GM18519 (cell line): ENCODE measurements around the gene ASF1B.
"Not testable (repeated sequence)": the region's sequence is repeated elsewhere in the genome, so short reads cannot be mapped to it uniquely, and the experiment has no call there.

Experiments
- ATAC-seq: cut with Tn5 transposase; IDR thresholded peaks from one replicate; pipeline ENCODE4 v1.9.1; 2021; ENCODE audit warnings: mild to moderate bottlenecking, moderate library complexity; ENCODE audit not compliant: unreplicated experiment, low FRiP score

ASF1B gene

DNA sequence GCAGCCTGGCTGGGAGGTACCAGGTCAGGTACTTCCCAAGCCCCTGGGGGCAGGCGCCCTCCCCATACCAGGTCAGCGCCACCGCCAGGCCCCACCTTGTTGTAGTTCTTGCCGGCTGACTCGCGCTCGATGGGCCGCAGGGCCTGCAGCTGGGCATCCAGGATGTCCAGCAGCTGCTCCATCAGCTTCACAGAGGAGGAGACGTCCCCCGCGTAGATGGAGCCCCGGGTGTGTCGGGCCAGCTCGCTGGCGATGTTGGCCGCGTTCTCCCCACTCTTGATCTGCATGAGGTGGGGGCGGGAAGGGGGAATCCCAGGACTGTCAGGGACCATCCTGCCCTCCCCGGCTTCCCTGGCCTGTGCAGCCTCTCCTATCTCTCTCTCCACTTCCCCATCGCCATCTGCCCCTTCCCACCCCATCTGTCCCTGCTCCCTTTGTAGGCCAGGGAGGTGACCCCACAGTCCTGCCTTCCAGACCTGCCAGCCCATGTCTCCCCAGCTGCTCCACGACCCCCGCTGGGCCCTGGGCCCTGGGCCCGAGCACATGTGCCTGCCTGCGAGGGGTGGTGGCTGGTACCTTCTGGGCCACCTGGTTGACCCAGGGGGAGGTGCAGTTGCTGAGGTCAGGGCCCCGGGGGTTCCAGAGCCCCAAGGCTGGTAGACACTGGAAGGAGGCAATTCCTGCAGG is 23.8 kb upstream of the ASF1B start:
- no peak for ATAC-seq

DNA sequence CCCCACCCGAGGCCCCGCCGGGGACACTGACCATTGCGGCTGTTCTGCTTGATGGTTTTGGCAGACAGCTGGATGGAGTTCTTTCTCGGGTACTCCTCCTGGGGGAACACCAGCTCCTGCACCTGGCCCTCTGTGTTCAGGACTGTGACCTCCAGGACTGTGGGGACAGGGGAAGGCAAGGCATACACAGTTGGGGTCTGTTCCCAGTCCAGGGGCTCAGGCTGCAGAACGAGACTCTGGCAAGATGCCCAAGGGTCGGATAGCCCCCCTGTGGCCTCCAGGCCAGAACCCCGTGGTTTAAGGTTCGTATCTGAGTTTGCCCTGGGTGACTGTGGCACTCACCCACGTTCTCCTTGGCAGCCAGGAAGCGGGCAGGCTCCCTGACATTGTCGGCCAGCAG is 22.7 kb upstream of the ASF1B start:
- ATAC-seq, result no peak

DNA sequence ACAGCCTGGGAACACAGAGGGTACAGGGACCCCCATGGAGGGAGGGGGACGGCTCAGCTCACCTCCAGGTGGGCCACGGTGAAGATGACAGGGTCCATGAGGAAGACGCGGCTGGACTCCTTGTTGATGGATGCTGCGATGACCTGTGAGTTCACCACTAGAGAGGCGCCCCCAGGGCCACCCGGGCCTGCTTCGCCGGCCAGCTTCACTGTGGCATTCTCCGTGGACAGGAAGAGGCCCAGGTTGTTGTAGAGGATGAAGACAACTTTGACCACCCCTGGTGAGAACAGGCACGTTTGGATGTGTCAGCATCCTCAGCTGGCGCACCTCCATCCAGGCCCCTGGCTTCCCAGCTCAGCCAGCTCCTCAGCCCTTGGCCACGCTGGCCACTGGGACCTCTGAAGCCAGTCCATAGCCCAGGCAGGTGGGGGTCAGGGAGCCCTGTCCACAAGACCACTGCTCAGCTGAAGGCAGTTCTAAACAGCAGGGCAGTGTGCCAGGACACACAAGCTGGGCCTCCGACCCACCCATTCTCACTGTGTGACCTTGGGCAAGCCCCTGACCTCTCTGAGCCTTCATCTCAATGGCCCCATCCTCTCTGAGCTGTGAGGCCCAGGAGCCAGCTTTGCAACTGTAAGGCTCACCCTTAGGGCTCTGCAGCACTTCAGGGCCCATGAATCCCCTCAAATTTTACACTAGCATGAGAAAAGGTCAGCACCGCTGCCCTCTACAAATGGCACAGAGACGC is 22.1 kb upstream of the ASF1B start:
- no peak for ATAC-seq

DNA sequence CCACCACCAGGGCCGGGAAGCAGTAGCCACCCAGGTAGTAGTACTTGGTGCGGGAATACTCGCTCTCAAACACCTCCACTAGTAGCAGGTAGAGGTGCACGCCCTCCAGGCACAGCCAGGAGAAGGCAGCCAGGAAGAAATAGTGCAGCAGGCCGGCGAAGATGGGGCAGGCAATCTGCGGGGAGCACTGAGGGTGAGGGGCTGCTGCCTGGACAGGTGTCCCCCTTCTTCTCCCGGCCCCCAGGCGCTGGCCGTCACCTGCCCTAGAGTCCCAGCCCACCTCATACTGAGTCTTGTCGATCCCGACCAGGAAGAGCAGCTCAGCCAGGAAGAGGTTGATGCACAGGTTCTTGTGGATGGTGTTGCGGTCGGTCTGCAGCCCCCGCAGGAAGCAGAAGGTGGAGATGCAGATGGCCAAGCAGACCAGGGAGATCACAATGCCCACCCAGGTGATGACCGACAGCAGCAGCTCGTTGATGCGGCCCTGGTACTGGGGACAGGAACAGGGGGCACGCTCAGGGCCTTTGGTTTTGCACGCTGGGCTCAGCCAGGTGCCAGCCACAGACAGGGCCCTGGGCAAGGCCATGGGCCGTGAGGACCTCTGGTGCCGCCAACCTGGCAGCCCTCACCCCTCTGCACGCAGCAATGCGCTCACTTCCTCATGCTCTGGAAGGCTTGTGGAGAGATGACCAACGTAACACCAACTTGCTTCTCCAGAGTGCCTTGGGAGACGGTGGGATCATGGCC is 20.8 kb upstream of the ASF1B start:
- no peak for ATAC-seq

DNA sequence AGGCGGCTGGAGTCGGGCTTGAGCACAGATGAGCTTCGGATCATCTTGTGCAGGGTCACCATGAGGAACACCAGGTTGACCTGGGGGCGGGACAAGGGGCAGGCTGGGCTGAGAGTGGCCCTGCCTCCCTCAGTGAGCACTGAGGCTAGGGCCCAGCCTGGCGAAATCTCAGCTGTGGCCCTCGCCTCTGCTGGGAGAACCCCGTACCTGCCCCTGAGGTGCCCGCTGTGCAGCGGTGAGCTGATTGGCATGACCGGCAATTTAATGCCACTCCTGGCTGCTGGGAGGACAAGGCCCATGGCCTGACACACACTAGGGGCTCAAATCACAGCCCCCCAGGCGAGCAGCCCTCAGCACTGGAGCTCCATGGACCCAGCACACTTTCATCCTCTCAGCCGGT is 19.7 kb upstream of the ASF1B start:
- ATAC-seq, result no peak

DNA sequence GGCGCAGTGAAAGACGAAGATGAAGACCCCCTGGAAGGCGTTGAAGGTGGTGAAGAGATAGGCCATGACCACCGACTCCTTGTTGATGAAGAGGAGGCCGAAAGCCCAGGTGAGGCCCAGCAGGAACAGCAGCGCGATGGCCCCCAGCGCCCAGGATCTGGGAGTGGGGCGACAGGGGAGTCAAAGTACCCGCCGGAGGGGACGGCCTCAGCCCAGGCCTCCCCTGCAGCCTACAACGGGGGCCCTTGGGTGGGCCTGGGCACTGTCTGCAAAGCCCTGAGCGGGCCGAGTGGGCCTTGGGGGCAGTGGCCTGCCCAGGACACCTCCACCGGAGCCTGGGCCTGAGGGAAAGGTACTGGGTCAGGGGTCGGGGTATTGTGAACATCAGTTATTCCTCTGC is 19.0 kb upstream of the ASF1B start:
- no peak for ATAC-seq

DNA sequence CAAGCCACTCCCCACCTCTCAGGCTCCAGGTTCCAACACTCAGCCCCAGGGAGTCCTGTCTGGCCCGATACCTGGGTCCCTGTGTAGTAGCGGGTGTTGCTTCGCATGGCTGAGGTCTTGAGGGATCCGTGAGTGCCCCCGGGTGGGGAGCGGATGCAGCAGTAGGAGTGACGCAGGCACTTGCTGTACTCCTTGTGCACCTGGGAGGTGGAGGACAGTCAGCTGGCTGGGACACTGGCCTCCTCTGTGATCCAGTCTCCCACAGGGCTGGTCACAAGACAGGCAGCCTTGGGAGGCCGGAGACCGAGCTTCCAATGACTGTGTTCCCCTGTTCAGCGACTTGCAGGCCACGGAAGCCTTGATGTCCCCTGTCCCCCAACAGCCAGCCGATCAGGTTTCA is 16.3 kb upstream of the ASF1B start:
- ATAC-seq, result no peak

DNA sequence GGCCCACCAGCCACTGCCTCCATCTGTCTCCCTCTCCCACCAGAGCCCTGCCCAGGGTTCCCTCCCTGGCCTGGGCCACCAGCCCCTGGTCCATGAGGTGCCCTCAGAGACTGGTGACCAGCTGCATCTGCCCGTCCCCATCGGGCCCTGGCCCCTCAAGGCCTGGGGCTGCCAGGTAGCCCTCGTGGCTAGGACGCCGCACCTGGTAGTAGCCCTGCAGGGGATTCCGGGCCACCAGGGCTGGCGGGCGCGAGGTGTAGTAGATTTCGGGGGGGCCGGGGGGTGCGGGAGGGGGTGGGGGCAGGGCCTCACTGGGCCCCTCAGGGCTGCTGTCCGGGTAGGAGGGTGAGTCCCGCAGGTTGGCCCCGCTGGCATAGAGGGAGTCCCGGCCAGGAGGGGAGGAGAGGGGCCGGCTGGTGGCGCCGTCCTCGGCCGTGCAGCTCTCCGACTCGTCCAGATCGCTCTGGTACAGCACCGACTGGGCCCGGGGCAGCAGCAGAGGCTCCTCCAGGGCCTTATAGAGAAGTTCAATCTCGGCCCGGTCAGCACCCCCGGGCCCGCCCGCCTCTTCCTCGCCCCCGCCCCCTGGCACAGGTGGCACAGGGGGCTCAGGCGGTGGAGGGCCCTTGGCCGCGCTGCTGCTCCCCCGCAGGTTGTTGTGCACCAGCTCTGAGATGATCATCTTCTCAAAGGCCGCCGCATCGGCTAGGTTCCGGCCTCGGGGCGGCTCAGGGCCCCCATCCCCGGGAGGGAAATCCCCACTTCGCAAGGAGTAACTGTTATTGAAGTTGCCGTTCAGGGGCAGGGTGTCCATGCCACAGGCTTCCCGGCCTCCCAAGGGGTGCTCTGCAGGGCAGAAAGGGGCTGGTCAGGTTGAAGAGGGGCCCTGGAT is 14.6 kb upstream of the ASF1B start:
- ATAC-seq, result no peak

DNA sequence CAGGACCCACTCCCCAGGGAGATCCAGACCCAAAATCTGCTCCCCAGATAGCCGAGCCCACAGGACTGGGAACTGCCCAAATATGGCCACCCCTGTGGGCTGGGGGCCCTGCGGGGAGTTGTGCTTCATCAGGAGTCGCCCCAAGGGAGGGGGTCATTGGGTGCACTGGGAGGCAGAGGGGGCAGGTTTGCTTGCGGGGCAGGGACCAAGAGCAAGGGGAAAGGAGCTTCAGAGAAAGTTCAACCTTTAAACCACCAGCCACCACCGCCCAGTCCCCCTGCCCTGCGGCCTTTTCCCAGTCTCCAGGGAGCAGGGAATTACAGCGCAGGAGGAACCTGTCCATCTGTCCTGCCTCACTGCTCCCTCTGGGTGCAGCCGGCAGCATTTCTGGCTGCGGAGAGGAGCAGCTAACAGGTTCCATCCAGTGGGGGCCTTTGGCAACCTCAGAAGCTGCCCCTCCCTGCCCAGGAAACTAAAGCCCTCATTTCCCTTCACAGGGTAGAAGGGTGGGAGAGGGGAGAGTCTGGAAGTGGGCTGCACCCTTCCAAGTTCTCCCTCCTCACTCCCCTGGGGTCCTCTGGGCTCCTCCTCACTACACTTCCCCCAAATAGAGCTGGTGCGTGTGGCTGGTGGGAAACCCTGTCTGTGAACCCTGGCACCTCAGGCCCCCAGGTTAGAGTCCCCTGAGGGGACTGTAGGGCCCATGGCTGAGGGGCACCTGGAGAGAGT is 13.8 kb upstream of the ASF1B start:
- no peak for ATAC-seq

DNA sequence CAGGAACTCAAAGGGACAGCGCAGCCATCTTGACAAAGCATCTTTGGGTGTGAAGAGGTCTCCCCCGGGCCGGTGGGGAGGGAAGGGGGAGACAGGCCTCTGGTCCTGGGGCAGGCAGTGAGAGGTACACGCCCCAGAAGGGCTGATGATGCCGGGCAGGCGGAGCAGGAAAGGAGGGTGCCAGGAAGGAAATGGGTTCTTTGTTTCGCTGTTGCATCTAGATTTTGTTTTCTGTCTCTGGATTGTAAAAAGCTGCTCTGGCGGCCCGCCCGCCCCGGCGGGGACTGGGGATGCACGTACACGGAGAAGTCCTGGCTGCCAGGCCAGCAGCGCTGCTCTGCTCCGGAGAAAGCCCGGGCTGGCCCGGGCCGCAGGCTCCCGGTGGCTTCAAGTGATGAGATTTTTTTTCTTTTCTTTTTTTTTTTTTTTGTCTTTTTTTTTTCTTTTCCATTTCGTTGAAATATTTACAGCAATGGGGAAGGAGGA is 13.2 kb upstream of the ASF1B start:
- no peak for ATAC-seq

DNA sequence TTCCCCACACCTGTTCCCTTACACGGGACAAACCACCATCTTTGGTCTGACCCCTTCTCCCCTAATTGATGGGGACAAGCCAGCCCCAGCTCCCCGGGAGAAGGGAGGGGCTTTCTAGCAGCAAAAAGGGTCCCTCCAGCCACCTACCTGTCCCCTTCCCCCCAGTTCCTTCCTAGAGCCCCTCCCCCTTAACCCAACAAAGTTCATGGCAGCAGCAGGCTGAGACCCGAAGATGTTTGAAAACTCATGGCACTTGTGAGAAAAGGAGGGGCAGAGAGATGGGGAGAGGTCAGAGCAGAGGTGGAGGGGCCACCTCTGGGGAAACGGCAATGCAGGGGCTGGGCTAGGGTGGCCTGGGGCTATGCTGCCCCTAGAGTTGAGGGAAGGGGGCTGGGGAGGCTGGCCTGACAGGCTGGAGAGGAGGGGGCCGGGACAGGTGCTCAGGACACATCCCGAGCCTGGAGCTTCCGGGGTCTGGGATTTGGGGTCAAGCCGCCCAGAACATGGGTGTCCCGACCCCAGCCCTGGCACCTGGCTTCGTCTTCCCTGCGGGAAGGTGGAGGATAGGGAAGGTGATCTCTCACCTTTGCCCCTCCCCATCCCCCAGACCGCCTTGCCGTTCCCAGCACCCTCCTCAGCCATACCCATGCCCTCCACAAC is 12.5 kb upstream of the ASF1B start:
- ATAC-seq, result no peak

DNA sequence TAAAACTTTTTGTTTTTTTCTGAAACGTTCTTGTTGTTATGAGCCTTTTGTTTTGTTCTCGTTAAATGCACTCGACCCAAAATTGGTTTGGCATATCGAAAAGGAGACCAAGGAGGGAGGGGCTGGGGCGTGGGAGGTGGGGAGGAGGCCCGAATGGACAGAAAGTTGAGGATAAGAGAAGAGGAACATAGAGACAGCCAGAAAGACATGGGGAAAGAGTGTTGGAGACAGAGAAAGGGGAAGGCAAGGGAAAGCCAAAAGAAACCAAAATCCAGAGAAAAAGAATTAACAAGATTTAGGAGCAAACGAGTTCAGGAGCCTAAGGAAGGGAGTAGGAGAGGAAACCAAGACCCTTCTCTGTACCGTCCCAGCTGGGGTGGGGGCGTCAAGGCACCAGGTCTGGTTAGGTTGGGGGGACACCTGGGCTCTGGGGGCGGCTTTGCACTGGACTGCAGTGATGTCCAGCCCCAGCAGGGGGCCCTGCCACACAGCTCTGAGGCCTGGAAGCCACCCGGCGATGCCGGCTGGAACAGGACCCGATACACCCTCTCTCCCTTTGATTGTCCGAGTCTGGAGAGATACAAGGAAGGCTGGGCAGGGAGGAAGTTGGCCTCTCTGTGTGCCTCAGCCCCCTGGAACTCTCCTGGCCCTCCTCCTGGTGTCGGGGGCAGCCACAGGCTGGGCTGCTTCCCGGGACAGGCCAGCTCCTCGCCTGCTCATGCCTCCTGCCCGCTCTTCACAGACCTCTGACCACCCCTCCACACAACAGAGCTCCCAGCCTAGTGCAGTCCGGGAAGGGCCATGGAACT is 11.6 kb upstream of the ASF1B start:
- ATAC-seq, result no peak

DNA sequence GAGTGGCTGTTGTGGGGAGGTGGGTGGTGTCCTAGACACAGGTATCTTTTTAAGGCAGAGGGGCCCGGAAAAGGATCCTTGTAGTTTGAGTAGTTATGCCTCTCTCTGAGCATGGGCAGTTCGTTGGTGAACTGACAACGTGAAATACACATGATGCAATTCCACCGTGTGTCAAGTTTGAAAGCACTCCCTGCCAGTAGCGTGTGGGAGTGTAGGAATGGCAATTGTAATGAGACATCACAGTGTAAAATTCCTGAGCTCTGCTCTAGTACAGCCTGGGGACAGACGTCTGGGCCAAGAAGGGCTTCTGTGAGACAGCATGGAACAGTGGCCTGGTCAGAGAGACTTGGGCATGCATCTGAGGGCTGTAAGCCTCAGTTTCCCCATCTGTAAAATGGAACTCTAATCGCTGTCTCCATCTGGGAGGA is 10.4 kb upstream of the ASF1B start:
- no peak for ATAC-seq

DNA sequence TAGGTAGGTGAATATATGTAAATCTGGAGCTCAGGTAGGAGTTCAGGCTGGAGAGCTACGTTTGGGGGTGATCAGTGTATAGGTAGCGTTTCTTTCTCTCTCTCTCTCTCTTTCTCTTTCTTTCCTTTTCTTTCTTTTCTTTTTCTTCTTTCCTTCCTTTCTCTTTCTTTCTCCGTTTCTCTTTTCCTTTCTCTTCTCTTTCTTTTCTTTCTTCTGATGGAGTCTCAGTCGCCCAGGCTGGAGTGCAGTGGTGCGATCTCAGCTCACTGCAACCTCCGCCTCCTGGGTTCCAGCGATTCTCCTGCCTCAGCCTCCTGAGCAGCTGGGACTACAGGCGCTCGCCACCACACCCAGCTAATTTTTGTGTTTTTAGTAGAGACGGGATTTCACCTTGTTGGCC is 9.8 kb upstream of the ASF1B start:
- not testable (repeated sequence) for ATAC-seq

DNA sequence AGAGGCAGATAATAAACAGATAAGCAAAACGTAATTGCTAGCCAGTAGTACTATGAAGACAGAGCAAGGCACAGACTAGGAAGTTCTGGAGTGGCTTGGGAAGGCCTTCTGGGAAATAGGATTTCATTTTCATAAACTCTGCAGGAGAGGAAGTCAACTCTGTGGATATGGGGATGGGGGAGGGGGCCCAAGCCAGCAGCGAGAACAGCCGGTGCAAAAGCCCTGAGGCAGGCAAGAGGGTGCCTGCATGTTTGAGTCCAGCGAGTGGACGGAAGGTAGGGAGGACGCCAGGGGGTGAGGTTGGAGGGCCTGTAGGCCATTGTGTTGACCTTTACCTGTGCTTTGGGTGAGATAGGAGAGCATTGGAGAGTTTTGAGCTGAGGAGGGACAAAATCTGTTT is 9.0 kb upstream of the ASF1B start:
- ATAC-seq, result no peak

DNA sequence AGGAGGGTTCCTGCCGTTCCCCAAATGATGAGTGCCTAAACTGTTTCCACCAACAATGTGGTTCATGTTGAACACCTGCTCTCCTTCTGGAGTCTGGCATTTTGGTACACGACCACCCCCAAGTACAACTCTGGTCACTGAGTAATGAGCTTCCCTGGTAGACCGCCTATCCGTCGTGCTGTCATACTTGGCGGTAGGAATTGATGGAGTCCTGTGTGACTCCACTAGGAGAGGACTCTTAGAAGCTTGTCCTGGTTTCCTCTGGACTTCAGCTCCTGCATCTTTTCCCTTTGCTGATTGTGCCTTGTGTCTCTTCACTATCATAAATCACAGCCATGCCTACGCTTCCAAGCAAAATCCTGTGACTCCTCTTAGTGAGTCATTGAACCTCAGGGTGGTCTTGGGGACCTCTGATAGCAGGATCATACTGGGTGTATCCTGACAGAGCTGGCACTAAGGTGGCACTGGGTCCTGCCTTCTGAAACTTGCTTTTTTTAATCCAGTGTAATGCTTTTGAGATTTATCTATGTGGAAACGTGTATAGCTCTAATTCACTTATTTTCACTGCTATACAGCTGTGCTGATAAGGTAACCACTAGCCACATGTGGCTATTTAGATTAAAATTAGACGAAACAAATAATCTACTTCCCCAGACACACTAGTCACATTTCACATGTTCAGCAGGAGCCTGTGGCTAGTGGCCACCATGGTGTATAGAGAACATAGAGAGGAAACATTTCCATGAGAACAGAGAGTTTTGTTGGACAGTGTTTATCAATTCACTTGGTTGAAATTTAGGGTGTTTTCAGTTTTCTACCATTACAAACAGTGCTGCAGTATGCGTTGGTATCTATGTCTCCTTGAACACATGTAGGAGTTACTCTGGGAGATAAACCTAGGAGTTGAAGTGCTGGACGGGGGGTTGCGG is 6.1 kb upstream of the ASF1B start:
- ATAC-seq, result no peak

DNA sequence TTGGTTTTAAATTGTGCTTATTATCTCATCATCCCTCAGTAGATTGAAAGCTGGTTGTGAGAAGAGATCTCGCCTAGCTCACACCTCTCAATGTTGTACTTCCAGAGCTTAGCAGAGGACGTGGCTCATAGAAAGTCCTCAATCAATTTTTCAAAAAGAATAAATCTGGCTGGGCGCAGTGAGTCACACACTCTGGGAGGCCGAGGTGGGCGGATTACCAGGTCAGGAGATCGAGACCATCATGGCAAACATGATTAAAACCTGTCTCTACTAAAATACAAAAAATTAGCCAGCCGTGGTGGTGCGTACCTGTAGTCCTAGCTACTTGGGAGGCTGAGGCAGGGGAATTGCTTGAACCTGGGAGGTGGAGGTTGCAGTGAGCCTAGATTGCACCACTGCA is 4.7 kb upstream of the ASF1B start:
- no peak for ATAC-seq
